Coronary artery (tissue), 2 donors: Measurements from ENCODE around the gene TDRD10.

ENCODE experiments used
- DNase-seq: peaks from one replicate; pipeline ENCODE4 v3.0.0-alpha.2; 2017; ENCODE audit warnings: low spot score
- H3K27ac ChIP-seq, 2 donors: fragments of 200-600 bp; sonication (generic); one replicate each; pipeline ENCODE4 v1.5.1; 2016 to 2019
- H3K4me3 ChIP-seq: fragments of 200-600 bp; sonication (generic); 2 replicates; pipeline ENCODE4 v1.5.1; 2016; ENCODE audit warnings: mild to moderate bottlenecking, moderate library complexity
- TF ChIP-seq, protein P1 (sequence below): fragments of 200-600 bp; sonication (generic); IDR thresholded peaks from one replicate; pipeline ENCODE4 v1.5.1; 2019; ENCODE audit warnings: antibody characterized with exemption

The TDRD10 gene, protein sequence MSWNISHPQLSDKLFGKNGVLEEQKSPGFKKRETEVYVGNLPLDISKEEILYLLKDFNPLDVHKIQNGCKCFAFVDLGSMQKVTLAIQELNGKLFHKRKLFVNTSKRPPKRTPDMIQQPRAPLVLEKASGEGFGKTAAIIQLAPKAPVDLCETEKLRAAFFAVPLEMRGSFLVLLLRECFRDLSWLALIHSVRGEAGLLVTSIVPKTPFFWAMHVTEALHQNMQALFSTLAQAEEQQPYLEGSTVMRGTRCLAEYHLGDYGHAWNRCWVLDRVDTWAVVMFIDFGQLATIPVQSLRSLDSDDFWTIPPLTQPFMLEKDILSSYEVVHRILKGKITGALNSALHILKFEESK

DNA sequence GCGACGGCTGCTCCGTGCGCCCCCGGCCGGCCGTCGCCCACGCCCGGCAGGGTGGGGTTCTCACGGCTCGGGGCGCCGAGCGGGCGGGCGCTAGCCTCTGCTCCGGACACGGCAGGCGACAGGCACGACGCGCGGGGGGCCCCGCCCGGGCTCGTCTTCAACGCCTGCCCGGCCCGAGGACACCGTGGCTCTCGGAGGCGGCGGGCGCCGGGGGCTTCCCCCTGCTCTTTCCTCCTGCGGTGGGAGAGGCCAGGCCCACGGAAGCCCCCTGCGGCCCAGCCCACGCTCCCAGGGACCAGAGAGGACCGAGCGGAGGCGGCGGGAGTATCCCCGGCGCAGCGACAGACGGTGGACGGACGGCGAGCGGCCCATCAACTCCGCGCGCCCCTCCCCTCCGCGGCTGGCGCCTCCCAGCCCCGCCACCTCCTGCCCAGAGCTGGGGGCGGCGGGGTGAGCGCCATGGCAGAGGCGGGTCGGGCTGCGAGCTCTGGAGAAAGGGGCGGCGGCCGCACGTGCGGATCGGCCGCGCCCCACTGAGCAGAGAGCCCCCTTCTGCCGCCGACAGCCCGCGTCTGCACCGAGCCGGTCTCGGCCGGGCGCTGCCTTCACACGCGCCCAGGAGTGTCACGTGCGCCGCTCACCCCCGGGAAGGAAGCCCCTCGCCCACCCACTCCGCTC is at the start of gene TDRD10, which contains the start of gene SHE:
TSS of gene TDRD10 (plus strand) at position 154 of the 678 bp plus-strand sequence. CDS start 4,685 bp downstream, outside the sequence.
TSS of gene SHE (minus strand) at position 347 of the 678 bp plus-strand sequence. CDS start 386 bp downstream, outside the sequence.
- no peak for DNase-seq
- Histone ChIP-seq H3K4me3 (peak within 1 kb of the TSS; percentile 74), H3K27ac (peak within 1 kb of the TSS in 1 of 2 donors; percentile 80)
- TF ChIP-seq, protein P1, sequence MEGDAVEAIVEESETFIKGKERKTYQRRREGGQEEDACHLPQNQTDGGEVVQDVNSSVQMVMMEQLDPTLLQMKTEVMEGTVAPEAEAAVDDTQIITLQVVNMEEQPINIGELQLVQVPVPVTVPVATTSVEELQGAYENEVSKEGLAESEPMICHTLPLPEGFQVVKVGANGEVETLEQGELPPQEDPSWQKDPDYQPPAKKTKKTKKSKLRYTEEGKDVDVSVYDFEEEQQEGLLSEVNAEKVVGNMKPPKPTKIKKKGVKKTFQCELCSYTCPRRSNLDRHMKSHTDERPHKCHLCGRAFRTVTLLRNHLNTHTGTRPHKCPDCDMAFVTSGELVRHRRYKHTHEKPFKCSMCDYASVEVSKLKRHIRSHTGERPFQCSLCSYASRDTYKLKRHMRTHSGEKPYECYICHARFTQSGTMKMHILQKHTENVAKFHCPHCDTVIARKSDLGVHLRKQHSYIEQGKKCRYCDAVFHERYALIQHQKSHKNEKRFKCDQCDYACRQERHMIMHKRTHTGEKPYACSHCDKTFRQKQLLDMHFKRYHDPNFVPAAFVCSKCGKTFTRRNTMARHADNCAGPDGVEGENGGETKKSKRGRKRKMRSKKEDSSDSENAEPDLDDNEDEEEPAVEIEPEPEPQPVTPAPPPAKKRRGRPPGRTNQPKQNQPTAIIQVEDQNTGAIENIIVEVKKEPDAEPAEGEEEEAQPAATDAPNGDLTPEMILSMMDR, result no peak

DNA sequence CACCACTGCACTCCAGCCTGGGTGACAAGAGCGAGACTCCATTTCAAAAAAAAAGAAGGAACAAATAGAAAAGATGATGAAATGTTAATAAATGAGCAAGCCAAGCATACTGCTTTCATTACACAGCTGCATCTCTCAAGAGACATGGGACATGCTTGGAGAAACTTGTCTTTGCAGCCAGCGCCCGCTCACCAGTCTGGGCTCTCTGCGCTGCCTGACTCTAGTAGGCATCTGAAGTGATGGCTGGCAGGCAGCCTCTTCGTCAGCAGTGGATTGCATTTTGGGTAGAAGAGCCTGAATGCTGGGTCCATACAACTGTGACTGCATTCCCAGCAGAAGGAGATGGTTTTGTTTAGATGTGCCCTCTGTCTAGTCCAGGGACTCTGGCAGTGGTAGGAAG is 48.9 kb upstream of the TDRD10 start:
- Histone ChIP-seq H3K4me3 (no peak overlapping the region), H3K27ac (peak overlapping the region in 1 of 2 donors; percentile 45)
- TF ChIP-seq, protein P1, result no peak
- no peak for DNase-seq

DNA sequence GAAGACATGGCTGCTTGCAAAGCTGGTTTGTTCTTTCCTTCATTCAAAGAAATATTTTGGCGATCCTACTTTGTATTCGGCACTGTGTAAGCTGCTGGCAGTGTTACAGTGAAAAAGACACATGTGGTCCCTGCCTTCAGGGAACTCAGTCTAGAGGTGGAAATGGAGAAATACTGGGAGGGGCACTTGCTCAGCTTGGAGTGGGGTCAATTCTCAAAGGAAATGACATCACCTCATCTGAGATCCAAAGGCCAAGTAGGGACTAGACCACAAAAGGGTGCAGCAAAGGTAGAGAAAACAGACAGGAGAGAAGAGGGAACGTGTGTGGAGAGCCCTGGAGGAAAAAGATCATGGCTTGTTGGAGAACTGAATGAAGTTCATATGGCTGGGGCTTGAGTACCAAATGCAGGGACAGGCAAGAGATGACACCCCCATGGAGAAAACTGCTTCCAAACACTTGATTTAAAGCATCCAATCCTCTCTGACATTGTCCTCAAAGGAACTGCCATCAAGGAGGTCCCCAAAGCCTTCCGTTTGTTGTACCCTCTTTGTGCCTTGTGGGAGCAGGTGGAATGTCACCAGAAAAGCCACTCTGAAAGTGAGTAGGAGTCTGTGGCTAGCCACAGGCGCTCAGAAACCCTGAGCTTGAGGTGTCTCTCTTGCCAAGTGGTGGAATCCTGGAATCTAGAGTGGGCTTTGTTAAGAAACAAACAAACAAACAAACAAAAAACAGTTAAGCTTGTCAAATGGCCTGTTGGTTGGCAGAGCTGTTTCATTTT is 48.3 kb upstream of the TDRD10 start:
- H3K4me3 ChIP-seq, result no peak overlapping the region
- TF ChIP-seq, protein P1, result no peak
- DNase-seq, result no peak
- peak overlapping the region in 1 of 2 donors; percentile 45 for H3K27ac ChIP-seq

DNA sequence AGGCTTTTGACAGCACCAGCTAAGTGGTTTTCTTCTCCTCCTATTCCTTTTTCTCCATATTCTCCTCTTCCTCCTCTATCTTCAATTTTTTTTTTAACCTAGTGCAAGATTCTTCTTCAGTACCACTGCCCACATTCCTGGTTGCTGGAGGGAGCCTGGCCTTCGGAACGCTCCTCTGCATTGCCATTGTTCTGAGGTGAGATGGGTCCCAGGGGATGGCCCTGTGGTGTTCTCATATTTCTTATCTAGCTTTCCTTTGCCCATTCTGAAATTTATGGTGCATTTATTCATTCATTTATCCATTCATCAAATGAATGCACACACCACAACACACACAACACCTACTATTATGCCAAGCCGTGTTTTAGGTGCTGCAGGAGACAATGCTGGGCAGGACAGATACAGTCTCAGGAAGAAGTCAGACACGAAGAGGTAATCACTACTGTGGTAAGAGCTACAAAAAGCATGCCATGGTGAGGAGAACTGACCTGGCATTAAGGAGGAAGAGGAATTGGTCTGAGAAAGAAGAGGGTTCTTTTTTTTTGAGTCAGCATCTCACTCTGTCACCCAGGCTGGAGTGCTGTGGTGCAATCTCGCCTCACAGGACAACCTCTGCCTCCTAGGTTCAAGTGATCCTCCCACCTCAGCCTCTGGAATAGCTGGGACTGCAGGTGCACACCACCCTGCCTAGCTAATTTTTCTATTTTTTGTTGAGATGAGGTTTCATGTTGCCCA is 47.5 kb upstream of the TDRD10 start:
- DNase-seq, result no peak

DNA sequence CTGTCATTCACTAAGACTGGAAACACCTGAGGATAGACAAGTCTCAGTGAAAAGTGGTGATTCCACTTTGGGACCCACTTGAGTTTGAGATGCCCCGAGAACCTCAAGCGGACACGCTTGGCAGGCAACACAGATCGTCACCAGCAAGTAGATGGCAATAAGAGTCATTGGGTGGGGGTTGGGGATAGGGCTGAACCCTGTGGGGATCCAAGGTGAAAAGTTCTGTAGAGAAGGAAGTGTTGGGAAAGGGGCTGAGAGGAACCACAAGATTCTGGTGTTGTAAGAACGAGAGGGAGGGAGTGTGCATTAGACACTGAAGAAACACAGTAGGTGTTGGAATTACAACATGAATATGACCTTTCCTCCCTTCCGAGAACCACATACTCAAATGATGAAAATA is 45.4 kb upstream of the TDRD10 start:
- no peak overlapping the region for H3K27ac ChIP-seq
- TF ChIP-seq, protein P1, result no peak
- DNase-seq, result no peak
- H3K4me3 ChIP-seq, result no peak overlapping the region

More for the DNA sequence above, 47.5 kb upstream of the TDRD10 start:
- TF ChIP-seq, protein P1, result no peak
- H3K27ac ChIP-seq, result no peak overlapping the region
- H3K4me3 ChIP-seq, result no peak overlapping the region

DNA sequence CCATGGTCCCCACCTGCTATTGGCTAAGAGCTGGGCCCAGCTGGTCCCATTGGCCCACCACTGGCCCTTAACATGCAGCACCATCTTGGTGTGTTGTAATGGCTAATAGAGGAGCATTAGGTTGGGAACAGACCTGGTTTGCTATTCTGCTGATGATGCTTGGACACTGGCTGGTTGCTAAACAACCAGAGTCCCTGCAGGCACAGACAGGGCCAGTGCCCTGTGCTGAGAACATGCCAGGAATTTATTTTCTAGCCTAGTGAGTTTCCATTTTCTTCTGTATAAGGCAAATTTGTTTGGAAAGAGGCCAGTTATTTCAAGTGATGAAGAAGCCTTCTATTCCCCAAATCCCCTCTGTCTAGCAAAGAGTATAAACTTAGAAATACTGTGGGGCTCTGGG is 42.9 kb upstream of the TDRD10 start:
- no peak overlapping the region for H3K27ac ChIP-seq
- TF ChIP-seq, protein P1, result no peak
- DNase-seq, result no peak

More for the DNA sequence above, 42.9 kb upstream of the TDRD10 start:
- H3K4me3 ChIP-seq, result no peak overlapping the region
